ENCODE measurements around the gene CNOT8. TPM values are rescaled to one million over a fixed set of nuclear protein-coding genes. Genes with fewer than 3 reads are reported as not detected.
"Not testable (repeated sequence)": the region's sequence is repeated elsewhere in the genome, so short reads cannot be mapped to it uniquely, and the experiment has no call there.

The CNOT8 gene
- total and polyA plus RNA-seq, 2 donors = 49.8 to 71.4 TPM

DNA sequence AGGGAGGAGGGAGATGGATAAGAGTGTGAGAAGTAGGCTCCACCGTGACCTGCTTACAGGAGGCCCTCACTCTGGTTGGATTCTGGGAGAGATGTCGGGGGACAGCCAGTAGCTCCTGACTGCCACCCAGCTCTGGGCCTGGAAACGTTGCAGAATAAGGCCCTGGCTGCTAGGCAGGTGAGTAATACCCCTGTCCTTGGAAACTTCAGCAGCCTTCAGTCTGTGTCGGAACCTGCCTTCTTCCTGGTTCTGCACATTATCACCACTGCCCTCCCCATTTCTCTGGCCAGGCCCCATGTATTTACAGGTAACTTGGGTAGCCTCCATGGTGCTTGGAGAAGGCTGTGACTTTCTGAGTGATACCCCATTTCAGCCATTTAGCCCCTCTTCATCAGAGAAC, 34.8 kb upstream of the CNOT8 start:
- H3K27ac ChIP-seq (ENCODE audit: low read depth) = no peak overlapping the region
- WGBS = 90% methylated on average over 4 of the region's 4 CpGs

DNA sequence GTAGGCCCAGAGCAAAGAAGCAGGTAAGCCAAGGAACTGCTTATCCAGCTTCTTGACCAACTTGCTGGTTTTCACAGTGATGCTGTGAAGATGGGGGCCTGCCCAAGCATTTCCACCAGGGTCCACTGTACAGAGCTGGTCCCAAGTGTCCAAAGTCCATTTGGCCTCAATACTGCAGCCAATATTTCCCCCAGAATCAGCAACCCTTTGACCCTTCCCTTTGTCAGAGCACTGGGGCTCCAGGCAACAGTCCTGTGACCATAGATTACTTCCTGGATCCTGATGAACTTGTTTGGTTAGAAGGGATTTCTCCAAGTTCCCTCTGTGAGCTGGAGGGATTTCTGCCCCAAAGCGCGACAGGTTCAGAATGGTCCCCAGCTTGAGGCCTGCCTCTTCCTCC, 34.4 kb upstream of the CNOT8 start:
- no peaks in the 10 kb centered on the region for H3K4me1 ChIP-seq (ENCODE audit: insufficient read depth)
- no peak for DNase-seq (ENCODE audit: extremely low spot score)
- H3K4me3 ChIP-seq (ENCODE audit: low read depth, low read length) = no peak overlapping the region
- no peak overlapping the region for H3K27ac ChIP-seq (ENCODE audit: low read depth)
- WGBS = 100% methylated on average over 2 of the region's 2 CpGs
- peaks cover 2% of the 10 kb centered on the region for H3K36me3 ChIP-seq (ENCODE audit: insufficient read depth)

More for the DNA sequence above, 34.8 kb upstream of the CNOT8 start:
- Histone ChIP-seq H3K4me1 (ENCODE audit: insufficient read depth) (no peaks in the 10 kb centered on the region), H3K4me3 (ENCODE audit: low read depth, low read length) (no peak overlapping the region), H3K36me3 (ENCODE audit: insufficient read depth) (peaks cover 2% of the 10 kb centered on the region)
- DNase-seq (ENCODE audit: extremely low spot score) = no peak

DNA sequence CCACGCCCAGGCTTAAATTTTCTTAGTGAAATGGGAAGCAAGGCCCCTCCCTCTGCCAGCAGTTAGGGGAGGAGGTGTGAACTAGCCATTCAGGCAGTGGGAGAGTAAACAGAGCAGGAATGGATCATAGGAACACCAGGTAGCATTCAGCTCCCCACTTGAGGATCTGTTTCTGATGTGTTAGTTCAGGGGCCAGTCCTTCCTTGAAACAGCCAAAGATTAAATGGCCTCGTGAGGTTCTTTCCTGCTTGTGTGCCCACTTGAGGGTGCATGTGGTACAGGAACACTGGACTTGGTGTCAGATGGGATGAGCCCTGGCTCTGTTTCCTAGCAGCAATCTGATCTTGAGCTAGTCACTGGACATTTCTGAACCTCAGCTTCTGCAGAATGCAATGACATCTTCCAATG, 29.2 kb upstream of the CNOT8 start:
- no peaks in the 10 kb centered on the region for H3K4me1 ChIP-seq (ENCODE audit: insufficient read depth)
- H3K27ac ChIP-seq (ENCODE audit: low read depth) = no peak overlapping the region
- WGBS = 75% methylated on average over 2 of the region's 2 CpGs
- DNase-seq (ENCODE audit: extremely low spot score) = no peak
- no peak overlapping the region for H3K4me3 ChIP-seq (ENCODE audit: low read depth, low read length)
- peaks cover under 1% of the 10 kb centered on the region for H3K36me3 ChIP-seq (ENCODE audit: insufficient read depth)

- no peak for DNase-seq (ENCODE audit: extremely low spot score)
- no peaks in the 10 kb centered on the region for H3K36me3 ChIP-seq (ENCODE audit: insufficient read depth)
Observed at GRCh38 chr5:154829589-154830218, 28.7 kb upstream of the CNOT8 start.

GRCh38 chr5:154830219-154830595, 28.2 kb upstream of the CNOT8 start:
- no peaks in the 10 kb centered on the region for H3K36me3 ChIP-seq (ENCODE audit: insufficient read depth)
- no peak for DNase-seq (ENCODE audit: extremely low spot score)
- H3K27ac ChIP-seq (ENCODE audit: low read depth) = no peak overlapping the region
- no peaks in the 10 kb centered on the region for H3K4me1 ChIP-seq (ENCODE audit: insufficient read depth)
- H3K4me3 ChIP-seq (ENCODE audit: low read depth, low read length) = no peak overlapping the region
- WGBS = 91% methylated on average over 7 of the region's 7 CpGs

More at GRCh38 chr5:154829589-154830218, 28.7 kb upstream of the CNOT8 start:
- WGBS = 89% methylated on average over 4 of the region's 4 CpGs
- Histone ChIP-seq H3K4me1 (ENCODE audit: insufficient read depth) (no peaks in the 10 kb centered on the region), H3K27ac (ENCODE audit: low read depth) (no peak overlapping the region), H3K4me3 (ENCODE audit: low read depth, low read length) (no peak overlapping the region)

GRCh38 chr5:154830596-154830995, 27.8 kb upstream of the CNOT8 start:
- Histone ChIP-seq H3K36me3 (ENCODE audit: insufficient read depth) (no peaks in the 10 kb centered on the region), H3K4me1 (ENCODE audit: insufficient read depth) (no peaks in the 10 kb centered on the region), H3K27ac (ENCODE audit: low read depth) (no peak overlapping the region), H3K4me3 (ENCODE audit: low read depth, low read length) (no peak overlapping the region)
- 94% methylated on average over 4 of the region's 4 CpGs for WGBS
- DNase-seq (ENCODE audit: extremely low spot score) = no peak

DNA sequence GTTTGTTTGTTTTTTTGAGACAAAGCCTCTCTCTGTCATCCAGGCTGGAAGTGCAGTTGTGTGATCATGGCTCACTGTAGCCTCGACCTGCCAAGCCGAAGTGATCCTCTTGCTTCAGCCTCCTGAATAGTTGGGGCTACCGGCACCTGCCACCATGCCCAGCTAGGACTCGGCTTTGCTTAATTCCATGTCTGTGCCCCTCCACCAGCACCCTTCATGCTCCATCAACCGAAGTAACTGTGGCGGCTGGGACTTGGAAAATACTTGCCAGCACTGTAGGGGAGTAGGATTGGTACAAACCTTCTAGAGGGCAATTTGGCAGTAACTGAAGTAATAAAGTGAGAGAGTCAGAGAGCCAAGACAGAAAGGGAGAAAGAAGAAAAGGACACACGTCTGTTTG, 27.0 kb upstream of the CNOT8 start:
- Histone ChIP-seq H3K4me1 (ENCODE audit: insufficient read depth) (no peaks in the 10 kb centered on the region), H3K36me3 (ENCODE audit: insufficient read depth) (no peaks in the 10 kb centered on the region), H3K27ac (ENCODE audit: low read depth) (no peak overlapping the region), H3K4me3 (ENCODE audit: low read depth, low read length) (no peak overlapping the region)
- DNase-seq (ENCODE audit: extremely low spot score) = no peak
- 88% methylated on average over 7 of the region's 7 CpGs for WGBS

DNA sequence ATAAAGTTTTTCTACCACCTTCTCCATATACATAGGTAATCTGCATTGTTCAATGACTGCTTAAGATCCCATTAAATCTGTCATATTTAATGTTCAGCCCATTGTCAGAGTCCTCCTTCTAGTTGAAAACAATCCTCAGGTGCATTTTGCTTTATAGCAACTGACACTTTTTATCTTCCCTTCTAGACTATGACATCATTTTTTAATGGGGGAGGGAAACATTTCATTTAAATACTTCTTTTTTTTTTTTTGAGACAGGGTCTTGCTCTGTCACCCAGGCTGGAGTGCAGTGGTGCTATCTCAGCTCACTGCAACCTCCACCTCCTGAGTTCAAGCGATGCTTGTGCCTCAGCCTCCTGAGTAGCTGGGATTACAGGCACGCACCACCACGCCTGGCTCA, 25.6 kb upstream of the CNOT8 start:
- H3K36me3 ChIP-seq (ENCODE audit: insufficient read depth); H3K27ac ChIP-seq (ENCODE audit: low read depth); H3K4me3 ChIP-seq (ENCODE audit: low read depth, low read length); H3K4me1 ChIP-seq (ENCODE audit: insufficient read depth); DNase-seq (ENCODE audit: extremely low spot score): not testable (repeated sequence)
- 99% methylated on average over 3 of the region's 3 CpGs for WGBS

DNA sequence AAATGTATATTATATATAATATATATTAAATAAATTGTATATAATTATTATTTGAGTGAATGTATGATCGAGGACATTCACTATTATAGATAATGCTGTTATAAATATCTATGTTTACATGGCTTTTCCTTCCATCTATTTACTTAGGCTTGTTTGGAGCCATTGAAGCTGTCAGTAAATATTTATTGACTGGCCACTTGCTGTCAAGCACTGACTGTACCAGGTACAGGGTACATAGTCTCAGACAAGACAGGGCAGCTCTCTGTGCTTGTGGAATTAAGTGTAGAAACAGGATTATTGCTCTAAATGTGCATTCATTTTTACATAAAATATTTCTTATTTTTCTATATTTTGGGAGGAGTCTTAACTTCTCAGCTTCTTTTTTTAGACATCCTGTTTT, 24.4 kb upstream of the CNOT8 start:
- WGBS = 87% methylated on average over 1 of the region's 1 CpG
- H3K4me1 ChIP-seq (ENCODE audit: insufficient read depth) = no peaks in the 10 kb centered on the region
- no peak overlapping the region for H3K4me3 ChIP-seq (ENCODE audit: low read depth, low read length)
- DNase-seq (ENCODE audit: extremely low spot score) = no peak
- H3K36me3 ChIP-seq (ENCODE audit: insufficient read depth) = no peaks in the 10 kb centered on the region
- no peak overlapping the region for H3K27ac ChIP-seq (ENCODE audit: low read depth)

GRCh38 chr5:154835701-154836052, 22.8 kb upstream of the CNOT8 start:
- not testable (repeated sequence) for H3K36me3 ChIP-seq (ENCODE audit: insufficient read depth); H3K4me3 ChIP-seq (ENCODE audit: low read depth, low read length); DNase-seq (ENCODE audit: extremely low spot score); H3K4me1 ChIP-seq (ENCODE audit: insufficient read depth); H3K27ac ChIP-seq (ENCODE audit: low read depth)
- 80% methylated on average over 9 of the region's 9 CpGs for WGBS

- no peaks in the 10 kb centered on the region for H3K4me1 ChIP-seq (ENCODE audit: insufficient read depth)
- no peaks in the 10 kb centered on the region for H3K36me3 ChIP-seq (ENCODE audit: insufficient read depth)
- DNase-seq (ENCODE audit: extremely low spot score) = no peak
- H3K4me3 ChIP-seq (ENCODE audit: low read depth, low read length) = no peak overlapping the region
- H3K27ac ChIP-seq (ENCODE audit: low read depth) = no peak overlapping the region
- 91% methylated on average over 6 of the region's 6 CpGs for WGBS
Observed at GRCh38 chr5:154836225-154836624, 22.2 kb upstream of the CNOT8 start.

- no peak for DNase-seq (ENCODE audit: extremely low spot score)
Observed at GRCh38 chr5:154837009-154837901, 21.2 kb upstream of the CNOT8 start.

GRCh38 chr5:154840435-154841272, 17.8 kb upstream of the CNOT8 start:
- no peak overlapping the region for H3K4me3 ChIP-seq (ENCODE audit: low read depth, low read length)
- DNase-seq (ENCODE audit: extremely low spot score) = no peak

More at GRCh38 chr5:154837009-154837901, 21.2 kb upstream of the CNOT8 start:
- Histone ChIP-seq H3K4me3 (ENCODE audit: low read depth, low read length) (no peak overlapping the region), H3K36me3 (ENCODE audit: insufficient read depth) (no peaks in the 10 kb centered on the region), H3K27ac (ENCODE audit: low read depth) (no peak overlapping the region), H3K4me1 (ENCODE audit: insufficient read depth) (no peaks in the 10 kb centered on the region)
- 86% methylated on average over 6 of the region's 6 CpGs for WGBS

More at GRCh38 chr5:154840435-154841272, 17.8 kb upstream of the CNOT8 start:
- WGBS = 75% methylated on average over 6 of the region's 6 CpGs
- Histone ChIP-seq H3K27ac (ENCODE audit: low read depth) (no peak overlapping the region), H3K4me1 (ENCODE audit: insufficient read depth) (no peaks in the 10 kb centered on the region), H3K36me3 (ENCODE audit: insufficient read depth) (no peaks in the 10 kb centered on the region)

Data from urinary bladder (tissue), 4 donors.